Ovary (tissue), 9 donors: ENCODE data around the gene RSPH1. TPM values are rescaled to one million over a fixed set of nuclear protein-coding genes. Genes with fewer than 3 reads are reported as not detected.
A peak's percentile ranks its signal among the peaks of the same experiment; 100 is the strongest.

ENCODE experiments used
- DNase-seq, 5 donors: peaks; one replicate each; pipeline ENCODE4 v3.0.0-alpha.2; 2019 to 2020
- H3K27ac ChIP-seq, 2 donors: fragments of 200-600 bp; one replicate each; pipeline versions ENCODE4 v1.5.1 to v1.8.0; 2019 to 2022
- H3K27me3 ChIP-seq: fragments of 200-600 bp; one replicate; pipeline ENCODE4 v1.8.0; 2022
- H3K36me3 ChIP-seq: fragments of 200-600 bp; sonication (generic); one replicate; pipeline ENCODE4 v1.5.1; 2019
- H3K4me1 ChIP-seq: one replicate; pipeline ENCODE4 v1.8.1; 2013; ENCODE audit warnings: mild to moderate bottlenecking, moderate library complexity; ENCODE audit not compliant: insufficient read depth
- H3K4me3 ChIP-seq: fragments of 200-600 bp; sonication (generic); one replicate; pipeline ENCODE4 v1.5.1; 2017
- H3K9me3 ChIP-seq, 2 donors: fragments of 200-600 bp in 1 of 2; sonication (generic) in 1 of 2; one replicate each; pipeline versions ENCODE4 v1.5.1 to v1.8.1; 2013 to 2019; ENCODE audit warnings: mild to moderate bottlenecking in 1 of 2, moderate library complexity in 1 of 2
- EP300 ChIP-seq: sonication (generic); formaldehyde crosslinking; IDR thresholded peaks from one replicate; pipeline ENCODE4 v1.6.1; 2017; ENCODE audit warnings: antibody characterized with exemption
- POLR2A ChIP-seq: fragments of 450-650 bp; IDR thresholded peaks from one replicate; pipeline ENCODE4 v1.6.1; 2017; ENCODE audit warnings: antibody characterized with exemption, mild to moderate bottlenecking, moderate library complexity
- WGBS, 3 donors: extraction: QIAGEN DNeasy Blood & Tissue Kit in 1 of 3; methylation state at CpG; one replicate each; pipeline versions ENCODE4 v1.1.5 to v1.1.7; 2013 to 2017; 5-methylcytosine and 5-hydroxymethylcytosine counted together
- intact Hi-C, 4 donors: fragments of 100-400 bp; cut with DNase I; formaldehyde crosslinking; loops; one replicate each; pipeline versions ENCODE4 v1.11.0 to v1.15.1; 2022 to 2023
- polyA plus RNA-seq, 2 donors: library from polyadenylated mRNA; stranded (reverse); fragments of 200-250 nt in 1 of 2; fragments of 350-450 nt in 1 of 2; fragmentation: Illumina TruSeq in 1 of 2; extraction: RNeasy Lipid Tissue Mini Kit (QIAGEN cat#74804) in 1 of 2; gene quantifications; one replicate each; pipeline ENCODE4 v1.2.3, GENCODE V29; 2013 to 2014
- total RNA-seq, 7 donors: library from RNA; depleted of rRNA in 2 of 7; stranded (reverse); fragments of >200 nt in 2 of 7; fragmentation: NEBNext Ultra II Directional in 3 of 7; extraction: Animal tissue kit (Norgen Biotek cat#: 25700) in 3 of 7; gene quantifications; one replicate each; pipeline versions ENCODE4 v1.1.0 to v1.2.4, GENCODE V29; 2016 to 2023
- TF ChIP-seq, protein P1 (sequence below), 3 donors: fragments of 450-650 bp in 2 of 3; fragments of 200-600 bp in 1 of 3; IDR thresholded peaks; one replicate each; pipeline versions ENCODE4 v1.5.1 to v1.8.0; 2016 to 2022; ENCODE audit warnings: antibody characterized with exemption in 3 of 3, mild to moderate bottlenecking in 1 of 3
- donor health status: DM: no; HTN: no; CAD: no; lungs with moderate emphysema.
- donor health status: DM: no; HTN: no; CAD: no.
- donor health status: Bipolar disorder and iron deficiency.
- donor health status: DM: yes; HTN: yes; CAD: no.
- donor health status: DM: no; HTN: no; CAD: no.
- donor health status: DM: yes; HTN: yes; CAD: no.

The RSPH1 gene
- total and polyA plus RNA-seq, 9 donors: 0.76 to 37.5 (median 2.5) TPM

GRCh38 chr21:42515708-42516502 lies 19.9 kb upstream of the RSPH1 start:
- intact Hi-C loops: no loop called here
- H3K4me1 ChIP-seq: peaks cover 4% of the 10 kb centered on the region
- no peaks in the 10 kb centered on the region for H3K36me3 ChIP-seq
- WGBS, 3 donors: 89 to 97% (median 94%) methylated on average over 12 of the region's 12 CpGs
- no peak overlapping the region for H3K27ac ChIP-seq
- TF ChIP-seq POLR2A (no peak), EP300 (no peak)
- TF ChIP-seq, protein P1, sequence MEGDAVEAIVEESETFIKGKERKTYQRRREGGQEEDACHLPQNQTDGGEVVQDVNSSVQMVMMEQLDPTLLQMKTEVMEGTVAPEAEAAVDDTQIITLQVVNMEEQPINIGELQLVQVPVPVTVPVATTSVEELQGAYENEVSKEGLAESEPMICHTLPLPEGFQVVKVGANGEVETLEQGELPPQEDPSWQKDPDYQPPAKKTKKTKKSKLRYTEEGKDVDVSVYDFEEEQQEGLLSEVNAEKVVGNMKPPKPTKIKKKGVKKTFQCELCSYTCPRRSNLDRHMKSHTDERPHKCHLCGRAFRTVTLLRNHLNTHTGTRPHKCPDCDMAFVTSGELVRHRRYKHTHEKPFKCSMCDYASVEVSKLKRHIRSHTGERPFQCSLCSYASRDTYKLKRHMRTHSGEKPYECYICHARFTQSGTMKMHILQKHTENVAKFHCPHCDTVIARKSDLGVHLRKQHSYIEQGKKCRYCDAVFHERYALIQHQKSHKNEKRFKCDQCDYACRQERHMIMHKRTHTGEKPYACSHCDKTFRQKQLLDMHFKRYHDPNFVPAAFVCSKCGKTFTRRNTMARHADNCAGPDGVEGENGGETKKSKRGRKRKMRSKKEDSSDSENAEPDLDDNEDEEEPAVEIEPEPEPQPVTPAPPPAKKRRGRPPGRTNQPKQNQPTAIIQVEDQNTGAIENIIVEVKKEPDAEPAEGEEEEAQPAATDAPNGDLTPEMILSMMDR (IDR thresholded peaks at IDR 0.05): no peak
- H3K4me3 ChIP-seq: no peak overlapping the region
- DNase-seq: no peak
- H3K9me3 ChIP-seq: no peaks in the 10 kb centered on the region
- no peaks in the 10 kb centered on the region for H3K27me3 ChIP-seq

DNA sequence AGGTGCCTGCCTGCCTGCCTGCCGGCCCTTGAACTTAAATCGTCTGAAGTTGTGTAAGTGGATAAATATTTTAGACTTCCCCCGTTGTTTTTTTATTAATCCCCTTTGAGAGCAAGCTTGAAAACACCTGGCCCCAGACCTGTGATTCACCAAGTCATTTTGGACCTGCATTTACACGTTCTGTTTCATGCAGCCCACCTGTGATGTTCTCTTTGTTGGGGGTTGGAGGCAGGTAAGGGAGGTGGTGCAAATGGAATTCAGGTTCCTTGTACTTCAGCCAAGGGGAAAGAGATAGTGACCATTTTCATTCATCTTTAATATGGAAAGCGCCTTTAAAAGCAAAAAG lies 18.8 kb upstream of the RSPH1 start:
- no peaks in the 10 kb centered on the region for H3K9me3 ChIP-seq
- WGBS, 3 donors: 24 to 32% (median 28%) methylated on average over 5 of the region's 5 CpGs
- H3K27me3 ChIP-seq: no peaks in the 10 kb centered on the region
- peak overlapping the region; percentile 60 for H3K4me3 ChIP-seq
- no peak for DNase-seq
- no peaks in the 10 kb centered on the region for H3K36me3 ChIP-seq
- H3K27ac ChIP-seq: no peak overlapping the region
- no peak for TF ChIP-seq EP300
- TF ChIP-seq, protein P1 (IDR thresholded peaks at IDR 0.05): no peak
- TF ChIP-seq POLR2A: no peak
- peaks cover 4% of the 10 kb centered on the region for H3K4me1 ChIP-seq
- intact Hi-C loops: no loop called here

GRCh38 chr21:42513985-42514882 lies 18.2 kb upstream of the RSPH1 start:
- intact Hi-C loops: no loop called here
- peak in 2 of 5 donors; percentile 55 to 61 for DNase-seq
- H3K4me1 ChIP-seq: peaks cover 4% of the 10 kb centered on the region
- H3K27ac ChIP-seq: no peak overlapping the region
- peak overlapping the region; percentile 60 for H3K4me3 ChIP-seq
- no peaks in the 10 kb centered on the region for H3K36me3 ChIP-seq
- no peaks in the 10 kb centered on the region for H3K9me3 ChIP-seq
- TF ChIP-seq, protein P1 (IDR thresholded peaks at IDR 0.05): no peak
- no peak for TF ChIP-seq EP300
- TF ChIP-seq POLR2A: no peak
- WGBS, 3 donors: 0 to 3% (median 1%) methylated on average over 42 to 77 of the region's 77 CpGs
- no peaks in the 10 kb centered on the region for H3K27me3 ChIP-seq

DNA sequence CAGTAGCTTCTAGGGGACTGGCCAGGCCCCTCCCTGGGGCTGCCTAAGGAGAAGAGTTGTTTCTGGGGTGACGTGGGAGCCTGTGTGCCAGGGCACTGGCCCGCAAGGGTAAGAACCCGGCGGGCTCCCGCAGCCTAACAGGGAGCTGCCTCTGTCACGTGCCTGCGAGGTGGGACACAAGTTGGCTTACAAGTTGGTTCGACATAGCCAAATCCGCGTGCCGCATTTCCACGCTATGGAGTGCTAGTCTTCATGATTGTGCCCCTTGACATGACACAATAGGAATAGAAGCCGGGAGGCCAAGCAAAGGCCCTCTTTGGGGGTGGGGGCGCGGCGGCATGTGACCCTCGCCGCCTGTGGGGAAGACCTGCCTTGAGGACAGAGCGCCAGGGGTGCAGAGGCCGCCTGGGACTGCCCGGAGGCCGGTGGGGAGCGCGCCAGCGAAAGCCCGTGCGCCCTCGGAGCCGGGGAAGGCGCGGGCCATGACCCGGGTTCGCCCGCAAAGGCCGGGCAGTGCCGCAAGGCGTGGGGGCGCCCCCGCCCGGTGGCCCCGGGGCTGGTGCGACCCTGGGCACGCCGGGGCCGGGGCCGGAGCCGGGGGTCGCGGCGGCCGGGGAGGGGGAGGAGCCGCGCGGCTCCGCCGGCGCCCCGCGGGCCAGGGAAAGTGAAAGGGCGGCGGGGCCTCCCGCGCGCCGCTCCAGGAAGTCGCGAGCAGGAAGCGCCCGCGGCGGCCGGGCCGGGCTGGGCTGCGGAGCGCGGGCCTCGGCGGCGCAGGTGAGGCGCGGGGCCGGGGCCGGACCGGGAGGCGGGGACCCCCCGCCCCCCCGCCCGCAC lies 17.3 kb upstream of the RSPH1 start, which contains the start of gene SLC37A1:
Gene SLC37A1 (plus strand): TSS at position 702 of the 834 bp plus-strand sequence. CDS start 4,603 bp downstream, outside the sequence.
- Histone ChIP-seq H3K4me3 (peak within 1 kb of the TSS; percentile 60), H3K27ac (peak within 1 kb of the TSS in 1 of 2 donors; percentile 72), H3K36me3 (no peaks in the 10 kb centered on the region), H3K27me3 (no peaks in the 10 kb centered on the region), H3K9me3 (no peaks in the 10 kb centered on the region), H3K4me1 (peaks cover 4% of the 10 kb centered on the region)
- TF ChIP-seq, protein P1 (IDR thresholded peaks at IDR 0.05): no peak
- TF ChIP-seq EP300 (no peak), POLR2A (no peak)
- peak in 3 of 5 donors; percentile 32 to 64 (median 49) for DNase-seq
- 14 to 26% (median 25%) methylated on average over 46 to 85 of the region's 88 CpGs for WGBS, 3 donors
- intact Hi-C loops: no loop called here
